ENCODE data around the gene DAPL1. TPM values are rescaled to one million over a fixed set of nuclear protein-coding genes. Genes with fewer than 3 reads are reported as not detected.

DAPL1 gene
- total and polyA plus RNA-seq, 2 donors (not counting 1 experiment from before 2014, with no cell fraction given), result not detected

GRCh38 chr2:158803506-158803905, 8.4 kb downstream of the DAPL1 start:
- H3K27ac Mint-ChIP-seq, result no peak overlapping the region
- no peaks in the 10 kb centered on the region for H3K9me3 Mint-ChIP-seq (ENCODE audit: insufficient read depth)
- 100% methylated on average over 2 of the region's 2 CpGs for WGBS (ENCODE audit: insufficient coverage)
- TF ChIP-seq CTCF (IDR thresholded peaks at IDR 0.05), result no peak
- no peak for TF ChIP-seq EZH2 (IDR thresholded peaks at IDR 0.05; ENCODE audit: borderline replicate concordance, insufficient read depth, low read depth, low read length, poor library complexity, severe bottlenecking)
- Histone ChIP-seq H4K20me1 (ENCODE audit: control insufficient read depth, insufficient read depth, low read length, poor library complexity, severe bottlenecking) (no peaks in the 10 kb centered on the region), H3K4me2 (replicated peaks; ENCODE audit: low read depth, low read length, poor library complexity, severe bottlenecking) (no peak overlapping the region), H3K79me2 (ENCODE audit: control insufficient read depth, insufficient read depth, low read length) (no peaks in the 10 kb centered on the region), H3K9ac (ENCODE audit: low read length) (no peak overlapping the region), H3K27ac (ENCODE audit: low read length in 2 of 2) (no peak overlapping the region), H3K27me3 (replicated peaks in 1 of 4; ENCODE audit: control extremely low read depth in 1 of 4, control insufficient read depth in 3 of 4, insufficient read depth in 4 of 4, low read length in 3 of 4) (no peaks in the 10 kb centered on the region), H3K36me3 (replicated peaks in 1 of 2; ENCODE audit: control extremely low read depth in 1 of 2, control insufficient read depth in 1 of 2, extremely low read depth in 1 of 2, insufficient read depth in 2 of 2, low read length in 1 of 2) (no peaks in the 10 kb centered on the region), H3K4me1 (ENCODE audit: control insufficient read depth in 2 of 2, insufficient read depth in 2 of 2, low read length in 2 of 2) (no peaks in the 10 kb centered on the region), H3K9me3 (ENCODE audit: control extremely low read depth in 1 of 3, control insufficient read depth in 2 of 3, insufficient read depth in 1 of 3, low read length in 2 of 3) (no peaks in the 10 kb centered on the region), H2AFZ (ENCODE audit: insufficient read depth, low read depth, low read length, poor library complexity, severe bottlenecking) (no peak overlapping the region), H3K4me3 (ENCODE audit: control extremely low read depth in 1 of 5, extremely low read depth in 1 of 5, insufficient read depth in 1 of 5, low read depth in 2 of 5, low read length in 4 of 5) (no peak overlapping the region)
- H3K4me3 Mint-ChIP-seq, result no peak overlapping the region
- H3K4me1 Mint-ChIP-seq, result no peaks in the 10 kb centered on the region
- POLR2A ChIA-PET, result no interaction called here
- intact Hi-C loops (cut with micrococcal nuclease), result no loop called here
- CTCF ChIA-PET, result no interaction called here
- DNase-seq, result no peak
- ATAC-seq (ENCODE audit: low read depth), result no peak
- H3K27me3 Mint-ChIP-seq, result peaks cover 13% of the 10 kb centered on the region

GRCh38 chr2:158805255-158805654, 10.1 kb downstream of the DAPL1 start:
- ATAC-seq (ENCODE audit: low read depth) (no peak), DNase-seq (no peak)
- Histone ChIP-seq H3K27me3 (replicated peaks in 1 of 4; ENCODE audit: control extremely low read depth in 1 of 4, control insufficient read depth in 3 of 4, insufficient read depth in 4 of 4, low read length in 3 of 4) (no peaks in the 10 kb centered on the region), H3K79me2 (ENCODE audit: control insufficient read depth, insufficient read depth, low read length) (no peaks in the 10 kb centered on the region), H3K4me2 (replicated peaks; ENCODE audit: low read depth, low read length, poor library complexity, severe bottlenecking) (no peak overlapping the region), H3K27ac (ENCODE audit: low read length in 2 of 2) (no peak overlapping the region), H3K4me1 (ENCODE audit: control insufficient read depth in 2 of 2, insufficient read depth in 2 of 2, low read length in 2 of 2) (no peaks in the 10 kb centered on the region), H3K36me3 (replicated peaks in 1 of 2; ENCODE audit: control extremely low read depth in 1 of 2, control insufficient read depth in 1 of 2, extremely low read depth in 1 of 2, insufficient read depth in 2 of 2, low read length in 1 of 2) (no peaks in the 10 kb centered on the region), H3K9ac (ENCODE audit: low read length) (no peak overlapping the region), H2AFZ (ENCODE audit: insufficient read depth, low read depth, low read length, poor library complexity, severe bottlenecking) (no peak overlapping the region), H3K9me3 (ENCODE audit: control extremely low read depth in 1 of 3, control insufficient read depth in 2 of 3, insufficient read depth in 1 of 3, low read length in 2 of 3) (no peaks in the 10 kb centered on the region), H3K4me3 (ENCODE audit: control extremely low read depth in 1 of 5, extremely low read depth in 1 of 5, insufficient read depth in 1 of 5, low read depth in 2 of 5, low read length in 4 of 5) (no peak overlapping the region), H4K20me1 (ENCODE audit: control insufficient read depth, insufficient read depth, low read length, poor library complexity, severe bottlenecking) (no peaks in the 10 kb centered on the region)
- POLR2A ChIA-PET, result no interaction called here
- H3K27me3 Mint-ChIP-seq, result peaks cover 8% of the 10 kb centered on the region
- H3K9me3 Mint-ChIP-seq (ENCODE audit: insufficient read depth), result no peaks in the 10 kb centered on the region
- CTCF ChIA-PET, result interaction anchor here (1.1 kb wide), 1 partner anchor 527 kb away, joined by 3 read pairs; no protein-coding TSS in a partner anchor
- H3K27ac Mint-ChIP-seq, result no peak overlapping the region
- no peak overlapping the region for H3K4me3 Mint-ChIP-seq
- intact Hi-C loops (cut with micrococcal nuclease), result no loop called here
- TF ChIP-seq EZH2 (IDR thresholded peaks at IDR 0.05; ENCODE audit: borderline replicate concordance, insufficient read depth, low read depth, low read length, poor library complexity, severe bottlenecking) (no peak), CTCF (IDR thresholded peaks at IDR 0.05) (no peak)
- no CpG with 5 or more reads among the region's 4 CpGs for WGBS (ENCODE audit: insufficient coverage)
- H3K4me1 Mint-ChIP-seq, result no peaks in the 10 kb centered on the region

All from B cell (primary cell).